Coronary artery (tissue), 2 donors: Measurements from ENCODE around the gene VWC2L.

Experiments used
- DNase-seq: peaks from one replicate; pipeline ENCODE4 v3.0.0-alpha.2; 2017; ENCODE audit warnings: low spot score
- H3K27ac ChIP-seq, 2 donors: fragments of 200-600 bp; sonication (generic); one replicate each; pipeline ENCODE4 v1.5.1; 2016 to 2019
- H3K4me3 ChIP-seq: fragments of 200-600 bp; sonication (generic); 2 replicates; pipeline ENCODE4 v1.5.1; 2016; ENCODE audit warnings: mild to moderate bottlenecking, moderate library complexity
- CTCF ChIP-seq: fragments of 200-600 bp; sonication (generic); IDR thresholded peaks from one replicate; pipeline ENCODE4 v1.5.1; 2019; ENCODE audit warnings: antibody characterized with exemption

The VWC2L gene

GRCh38 chr2:214542866-214543265, 132.0 kb downstream of the VWC2L start:
- Histone ChIP-seq H3K27ac (no peak overlapping the region), H3K4me3 (no peak overlapping the region)
- no peak for DNase-seq
- no peak for TF ChIP-seq CTCF

DNA sequence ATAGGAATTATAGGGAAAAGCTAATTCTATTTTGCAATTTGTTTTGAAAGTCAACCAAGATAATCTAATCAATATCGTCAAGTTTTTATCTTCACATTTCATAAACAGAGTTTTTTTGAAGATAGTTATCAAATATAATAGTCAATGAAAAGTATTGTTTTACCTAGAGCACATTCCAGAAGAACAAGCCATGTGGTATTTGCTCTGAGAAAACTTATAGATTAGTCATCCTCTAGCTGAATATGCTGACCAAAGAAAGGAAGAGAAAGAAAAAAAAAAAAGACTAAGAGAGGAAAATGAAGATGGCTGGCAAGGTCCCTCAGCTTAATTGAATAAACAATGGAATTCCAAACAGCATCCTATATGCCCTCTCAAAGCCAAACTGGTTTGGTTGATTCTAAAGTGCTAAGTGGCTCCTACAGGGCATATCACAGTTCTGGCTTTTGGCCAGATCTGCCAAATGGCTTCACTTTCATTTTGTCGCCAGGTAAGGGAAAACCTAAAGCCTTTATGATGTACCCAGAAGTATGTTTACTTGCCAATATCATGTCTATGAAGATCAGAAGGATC, 132.6 kb downstream of the VWC2L start:
- Histone ChIP-seq H3K4me3 (no peak overlapping the region), H3K27ac (no peak overlapping the region)
- TF ChIP-seq CTCF, result no peak
- no peak for DNase-seq

GRCh38 chr2:214545898-214546542, 135.2 kb downstream of the VWC2L start:
- no peak for DNase-seq
- Histone ChIP-seq H3K27ac (no peak overlapping the region), H3K4me3 (no peak overlapping the region)
- TF ChIP-seq CTCF, result no peak

- DNase-seq, result no peak
- no peak for TF ChIP-seq CTCF
- no peak overlapping the region for H3K27ac ChIP-seq
Measured at GRCh38 chr2:214547931-214548330, 137.1 kb downstream of the VWC2L start.

DNA sequence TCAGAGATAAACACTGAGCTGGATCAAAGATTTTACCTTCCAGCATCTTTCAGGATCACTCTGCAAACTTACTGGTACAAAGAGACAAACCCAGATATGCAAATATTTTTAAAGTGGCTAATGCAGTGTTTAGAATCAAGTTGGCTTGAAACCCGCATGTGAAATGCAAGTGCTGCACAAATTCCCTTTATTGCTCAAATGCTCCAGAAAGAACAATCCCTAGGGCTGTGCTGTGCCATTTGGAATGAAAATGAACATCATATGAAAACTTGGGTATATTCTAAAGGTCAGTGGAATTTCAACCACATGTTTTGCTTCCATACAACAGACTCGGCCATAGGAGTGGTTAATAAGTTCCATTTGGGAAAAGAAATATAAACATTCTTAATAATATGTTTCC, 139.1 kb downstream of the VWC2L start:
- no peak overlapping the region for H3K27ac ChIP-seq
- no peak overlapping the region for H3K4me3 ChIP-seq
- no peak for TF ChIP-seq CTCF
- no peak for DNase-seq

More at GRCh38 chr2:214547931-214548330, 137.1 kb downstream of the VWC2L start:
- H3K4me3 ChIP-seq, result no peak overlapping the region

DNA sequence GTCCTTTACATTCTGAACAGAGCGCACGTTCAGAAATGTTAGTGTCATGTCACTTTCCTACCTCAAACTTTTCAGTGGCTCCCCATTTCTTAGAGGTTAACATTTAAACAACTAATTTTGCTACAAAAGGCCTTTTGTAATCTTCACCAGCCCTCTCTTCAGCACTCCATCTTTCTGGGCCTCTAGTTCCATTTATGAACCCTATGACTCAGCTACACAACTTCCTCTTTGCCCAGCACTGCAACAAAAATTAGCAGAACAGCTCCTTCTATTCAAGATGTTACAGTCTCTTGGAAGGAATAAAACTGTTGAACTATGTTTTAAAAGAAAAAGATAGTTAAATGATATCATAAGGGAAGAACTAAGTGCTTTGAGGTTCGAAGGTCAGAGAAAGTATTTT, 139.9 kb downstream of the VWC2L start:
- Histone ChIP-seq H3K27ac (no peak overlapping the region), H3K4me3 (no peak overlapping the region)
- DNase-seq, result no peak
- TF ChIP-seq CTCF, result no peak

DNA sequence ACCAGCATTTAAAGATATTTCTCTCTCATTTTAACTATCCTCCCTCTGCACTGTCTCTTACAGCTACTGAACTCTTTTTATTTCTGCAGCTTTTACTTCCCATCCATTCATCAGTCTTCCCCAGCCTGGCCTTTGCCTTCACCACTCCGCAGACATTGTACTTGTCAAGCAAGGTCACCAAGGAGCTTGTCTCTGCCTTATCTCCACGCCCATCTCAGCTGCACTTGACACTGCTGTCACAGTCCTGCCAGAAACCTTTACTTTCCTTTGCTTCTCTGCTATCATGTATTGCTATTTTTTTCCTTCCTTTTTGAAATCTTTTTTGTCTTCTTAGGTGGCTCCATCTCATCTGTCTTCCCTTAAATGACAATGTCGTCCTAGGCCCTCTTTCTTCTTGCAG, 147.0 kb downstream of the VWC2L start:
- no peak overlapping the region for H3K27ac ChIP-seq
- H3K4me3 ChIP-seq, result no peak overlapping the region
- no peak for TF ChIP-seq CTCF
- no peak for DNase-seq
